RWPE1 (cell line): ENCODE data around the gene STEAP4.
A peak's percentile ranks its signal among the peaks of the same experiment; 100 is the strongest.

Source experiments
- CTCF ChIA-PET: fragments of 350-600 bp; sonication (Branson Sonifier 250); formaldehyde crosslinking; extraction: SDS; loops from one replicate; lab custom pipeline; 2021; lab: Yijun Ruan, JAX
- POLR2A ChIA-PET: fragments of 400-600 bp; formaldehyde crosslinking; extraction: SDS; loops from one replicate; lab custom pipeline; 2020; ENCODE audit warnings: antibody characterized with exemption; ENCODE audit not compliant: low non-redundant PET; lab: Yijun Ruan, JAX
- DNase-seq: peaks from one replicate; pipeline ENCODE4 v3.0.0; 2012; ENCODE audit warnings: low spot score
- H3K27ac ChIP-seq: fragments of 450-650 bp; 2 replicates; pipeline ENCODE4 v1.5.1; 2017
- TF ChIP-seq, protein P1 (sequence below): fragments of 450-650 bp; conservative IDR thresholded peaks from 2 replicates; pipeline ENCODE4 v1.5.1; 2017; ENCODE audit warnings: low read depth, mild to moderate bottlenecking

Gene STEAP4

DNA sequence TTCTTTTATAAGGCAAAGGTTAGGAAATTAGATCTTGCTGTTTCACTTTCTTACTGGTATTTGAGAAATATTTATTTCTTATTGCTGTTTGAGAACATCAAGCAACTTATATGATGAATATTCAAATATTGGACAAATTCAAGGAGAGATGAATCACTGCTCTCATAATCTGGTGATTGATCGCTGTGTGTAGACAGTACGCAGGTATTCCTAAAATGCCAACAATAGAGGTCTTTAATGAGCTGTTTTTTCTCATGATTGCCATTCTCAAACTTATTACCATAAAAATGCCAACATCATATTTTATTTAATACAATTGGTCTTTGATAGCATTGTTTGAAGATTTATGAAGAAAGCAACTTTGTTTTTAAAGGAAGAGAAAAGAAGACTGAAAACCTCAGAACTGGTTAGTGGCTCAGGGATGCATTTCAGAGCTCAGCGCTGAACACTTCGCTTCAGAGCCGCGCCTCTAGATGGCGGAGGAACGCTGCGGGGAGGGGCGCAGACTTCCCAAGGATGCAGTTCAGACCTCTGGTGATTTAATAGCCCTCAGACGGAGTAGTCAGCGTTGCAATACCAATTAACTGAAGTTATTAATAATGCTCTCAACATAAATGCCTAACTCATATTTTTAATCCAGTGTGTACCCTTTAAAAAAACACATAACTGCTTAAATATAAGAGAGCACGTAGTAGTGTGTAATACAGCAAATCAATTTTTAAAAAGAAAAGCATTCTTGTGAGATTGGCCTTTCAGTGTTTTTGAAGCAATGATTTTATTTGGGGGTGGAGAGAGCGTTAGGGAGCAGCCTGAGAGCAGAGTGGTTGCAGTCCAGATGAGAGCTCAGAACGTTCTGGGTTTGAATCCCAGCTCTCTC lies 38.5 kb upstream of the STEAP4 start:
- TF ChIP-seq, protein P1, sequence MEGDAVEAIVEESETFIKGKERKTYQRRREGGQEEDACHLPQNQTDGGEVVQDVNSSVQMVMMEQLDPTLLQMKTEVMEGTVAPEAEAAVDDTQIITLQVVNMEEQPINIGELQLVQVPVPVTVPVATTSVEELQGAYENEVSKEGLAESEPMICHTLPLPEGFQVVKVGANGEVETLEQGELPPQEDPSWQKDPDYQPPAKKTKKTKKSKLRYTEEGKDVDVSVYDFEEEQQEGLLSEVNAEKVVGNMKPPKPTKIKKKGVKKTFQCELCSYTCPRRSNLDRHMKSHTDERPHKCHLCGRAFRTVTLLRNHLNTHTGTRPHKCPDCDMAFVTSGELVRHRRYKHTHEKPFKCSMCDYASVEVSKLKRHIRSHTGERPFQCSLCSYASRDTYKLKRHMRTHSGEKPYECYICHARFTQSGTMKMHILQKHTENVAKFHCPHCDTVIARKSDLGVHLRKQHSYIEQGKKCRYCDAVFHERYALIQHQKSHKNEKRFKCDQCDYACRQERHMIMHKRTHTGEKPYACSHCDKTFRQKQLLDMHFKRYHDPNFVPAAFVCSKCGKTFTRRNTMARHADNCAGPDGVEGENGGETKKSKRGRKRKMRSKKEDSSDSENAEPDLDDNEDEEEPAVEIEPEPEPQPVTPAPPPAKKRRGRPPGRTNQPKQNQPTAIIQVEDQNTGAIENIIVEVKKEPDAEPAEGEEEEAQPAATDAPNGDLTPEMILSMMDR = peak; percentile 40
- CTCF ChIA-PET = interaction anchor here (0.5 to 1.4 kb wide), 9 partner anchors 9 to 175 kb away, joined by 3 to 5 read pairs (median 4); no protein-coding TSS in a partner anchor
- H3K27ac ChIP-seq = no peak overlapping the region
- POLR2A ChIA-PET = no interaction called here
- DNase-seq = peak; percentile 26

DNA sequence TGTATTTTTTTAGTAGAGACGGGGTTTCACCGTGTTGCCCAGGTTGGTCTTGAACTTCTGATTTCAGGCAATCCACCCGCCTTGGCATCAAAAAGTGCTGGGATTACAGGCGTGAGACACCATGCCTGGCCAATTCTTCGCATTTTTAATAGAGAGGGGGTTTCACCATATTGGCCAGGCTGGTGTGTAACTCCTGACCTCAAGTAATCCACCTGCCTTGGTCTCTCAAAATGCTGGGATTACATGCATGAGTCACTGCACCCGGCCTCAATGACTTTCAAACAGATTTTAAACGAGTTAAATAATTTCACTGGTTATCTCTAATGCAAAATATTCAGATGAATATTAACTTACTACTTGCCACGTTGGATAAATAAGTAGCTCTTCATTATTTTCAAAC lies 37.6 kb upstream of the STEAP4 start:
- no peak overlapping the region for H3K27ac ChIP-seq
- TF ChIP-seq, protein P1 = no peak
- no peak for DNase-seq
- ChIA-PET POLR2A (no interaction called here), CTCF (interaction anchor here (1.3 kb wide), 1 partner anchor 174 kb away, joined by 4 read pairs; no protein-coding TSS in a partner anchor)

GRCh38 chr7:88339195-88339922 lies 32.7 kb upstream of the STEAP4 start:
- H3K27ac ChIP-seq = no peak overlapping the region
- no peak for DNase-seq
- ChIA-PET POLR2A (no interaction called here), CTCF (interaction anchor here (0.6 kb wide), 1 partner anchor 151 kb away, joined by 5 read pairs; no protein-coding TSS in a partner anchor)
- TF ChIP-seq, protein P1 = no peak

GRCh38 chr7:88338503-88338902 lies 31.8 kb upstream of the STEAP4 start:
- H3K27ac ChIP-seq = no peak overlapping the region
- TF ChIP-seq, protein P1 = no peak
- no peak for DNase-seq
- CTCF ChIA-PET = interaction anchor here (0.6 to 0.7 kb wide), 2 partner anchors 150 to 927 kb away, joined by 3 to 5 read pairs; no protein-coding TSS in a partner anchor
- POLR2A ChIA-PET = no interaction called here

DNA sequence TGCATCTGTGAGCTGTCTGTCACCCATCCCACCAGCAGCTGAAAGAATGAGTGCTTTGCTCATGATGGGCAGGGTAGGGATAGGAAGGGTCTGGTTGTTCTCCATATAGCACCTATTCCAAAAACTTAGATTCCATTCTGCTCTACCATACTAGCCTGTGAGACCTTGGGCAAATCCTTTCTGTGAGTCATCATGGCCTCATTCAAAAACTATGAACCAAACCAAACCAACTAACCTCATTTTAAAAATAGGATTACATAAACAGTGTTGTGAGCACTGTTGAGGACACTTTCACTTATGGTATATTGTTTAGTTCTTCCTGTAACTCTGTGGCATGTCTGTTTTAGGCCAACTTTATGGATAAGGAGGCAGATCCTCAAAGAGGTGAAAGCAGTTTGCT lies 30.9 kb upstream of the STEAP4 start:
- ChIA-PET POLR2A (no interaction called here), CTCF (interaction anchor here (0.8 kb wide), 1 partner anchor 16 kb away, joined by 4 read pairs; no protein-coding TSS in a partner anchor)

More for the DNA sequence above, 30.9 kb upstream of the STEAP4 start:
- peak; percentile 44 for DNase-seq
- no peak overlapping the region for H3K27ac ChIP-seq
- TF ChIP-seq, protein P1 = no peak
